Coronary artery (tissue), 2 donors: Measurements from ENCODE around the gene SLC17A2.
A peak's percentile ranks its signal among the peaks of the same experiment; 100 is the strongest.

Source experiments
- DNase-seq: peaks from one replicate; pipeline ENCODE4 v3.0.0-alpha.2; 2017; ENCODE audit warnings: low spot score
- H3K27ac ChIP-seq, 2 donors: fragments of 200-600 bp; sonication (generic); one replicate each; pipeline ENCODE4 v1.5.1; 2016 to 2019
- H3K4me3 ChIP-seq: fragments of 200-600 bp; sonication (generic); 2 replicates; pipeline ENCODE4 v1.5.1; 2016; ENCODE audit warnings: mild to moderate bottlenecking, moderate library complexity
- CTCF ChIP-seq: fragments of 200-600 bp; sonication (generic); IDR thresholded peaks from one replicate; pipeline ENCODE4 v1.5.1; 2019; ENCODE audit warnings: antibody characterized with exemption

The SLC17A2 gene

GRCh38 chr6:25930532-25931410, at the start of gene SLC17A2:
Gene SLC17A2, minus strand, starts transcription at chr6:25930691. Its CDS starts 4,895 bp downstream, at chr6:25925796.
- Histone ChIP-seq H3K27ac (no peak within 1 kb of the TSS), H3K4me3 (no peak within 1 kb of the TSS)
- DNase-seq, result no peak
- no peak for TF ChIP-seq CTCF

- no peak for TF ChIP-seq CTCF
- Histone ChIP-seq H3K4me3 (no peak overlapping the region), H3K27ac (no peak overlapping the region)
- no peak for DNase-seq
These were observed 45.6 kb upstream of the SLC17A2 start for GRCh38 chr6:25975923-25976560.

- no peak for DNase-seq
- no peak for TF ChIP-seq CTCF
These were observed 43.5 kb upstream of the SLC17A2 start for GRCh38 chr6:25973923-25974555.

GRCh38 chr6:25972902-25973301, 42.4 kb upstream of the SLC17A2 start:
- no peak for TF ChIP-seq CTCF
- DNase-seq, result no peak
- peak overlapping the region in 1 of 2 donors; percentile 7 for H3K27ac ChIP-seq
- no peak overlapping the region for H3K4me3 ChIP-seq

More at GRCh38 chr6:25973923-25974555, 43.5 kb upstream of the SLC17A2 start:
- Histone ChIP-seq H3K27ac (no peak overlapping the region), H3K4me3 (no peak overlapping the region)

GRCh38 chr6:25972128-25972527, 41.6 kb upstream of the SLC17A2 start:
- Histone ChIP-seq H3K4me3 (no peak overlapping the region), H3K27ac (peak overlapping the region; percentile 49 to 83)
- no peak for TF ChIP-seq CTCF
- DNase-seq, result no peak

GRCh38 chr6:25971187-25971821, 40.8 kb upstream of the SLC17A2 start:
- H3K27ac ChIP-seq, result peak overlapping the region; percentile 49 to 83
- H3K4me3 ChIP-seq, result peak overlapping the region; percentile 26
- no peak for DNase-seq
- no peak for TF ChIP-seq CTCF
